D721Med (cell line): ENCODE measurements around the gene CTAGE1.

Source experiments
- DNase-seq: peaks from one replicate; pipeline ENCODE4 v3.0.0; 2011; ENCODE audit warnings: low spot score; ENCODE audit not compliant: insufficient read length
- FAIRE-seq: peaks from 2 replicates; lab custom pipeline; 2011; peaks lifted over from hg19 to GRCh38; lab: Jason Lieb, UNC
- TF ChIP-seq, protein P1 (sequence below): IDR thresholded peaks from 2 replicates; pipeline ENCODE4 v1.5.1; 2012; ENCODE audit warnings: mild to moderate bottlenecking, control low read depth; ENCODE audit not compliant: insufficient read depth; ENCODE audit errors: missing control alignments

The CTAGE1 gene, protein sequence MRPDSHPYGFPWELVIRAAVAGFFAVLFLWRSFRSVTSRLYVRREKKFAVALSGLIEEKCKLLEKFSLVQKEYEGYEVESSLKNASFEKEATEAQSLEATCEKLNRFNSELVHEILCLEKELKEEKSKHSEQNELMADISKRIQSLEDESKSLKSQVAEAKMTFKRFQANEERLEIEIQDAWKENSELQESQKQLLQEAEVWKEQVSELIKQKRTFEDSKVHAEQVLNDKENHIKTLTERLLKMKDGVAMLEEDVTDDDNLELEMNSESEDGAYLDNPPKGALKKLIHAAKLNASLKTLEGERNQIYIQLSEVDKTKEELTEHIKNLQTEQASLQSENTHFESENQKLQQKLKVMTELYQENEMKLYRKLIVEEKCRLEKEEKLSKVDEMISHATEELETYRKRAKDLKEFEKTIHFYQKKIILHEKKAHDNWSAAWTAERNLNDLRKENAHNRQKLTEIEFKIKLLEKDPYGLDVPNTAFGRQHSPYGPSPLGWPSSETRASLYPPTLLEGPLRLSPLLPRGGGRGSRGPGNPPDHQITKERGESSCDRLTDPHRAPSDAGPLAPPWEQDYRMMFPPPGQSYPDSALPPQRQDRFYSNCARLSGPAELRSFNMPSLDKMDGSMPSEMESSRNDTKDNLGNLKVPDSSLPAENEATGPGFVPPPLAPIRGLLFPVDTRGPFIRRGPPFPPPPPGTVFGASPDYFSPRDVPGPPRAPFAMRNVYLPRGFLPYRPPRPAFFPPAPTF

DNA sequence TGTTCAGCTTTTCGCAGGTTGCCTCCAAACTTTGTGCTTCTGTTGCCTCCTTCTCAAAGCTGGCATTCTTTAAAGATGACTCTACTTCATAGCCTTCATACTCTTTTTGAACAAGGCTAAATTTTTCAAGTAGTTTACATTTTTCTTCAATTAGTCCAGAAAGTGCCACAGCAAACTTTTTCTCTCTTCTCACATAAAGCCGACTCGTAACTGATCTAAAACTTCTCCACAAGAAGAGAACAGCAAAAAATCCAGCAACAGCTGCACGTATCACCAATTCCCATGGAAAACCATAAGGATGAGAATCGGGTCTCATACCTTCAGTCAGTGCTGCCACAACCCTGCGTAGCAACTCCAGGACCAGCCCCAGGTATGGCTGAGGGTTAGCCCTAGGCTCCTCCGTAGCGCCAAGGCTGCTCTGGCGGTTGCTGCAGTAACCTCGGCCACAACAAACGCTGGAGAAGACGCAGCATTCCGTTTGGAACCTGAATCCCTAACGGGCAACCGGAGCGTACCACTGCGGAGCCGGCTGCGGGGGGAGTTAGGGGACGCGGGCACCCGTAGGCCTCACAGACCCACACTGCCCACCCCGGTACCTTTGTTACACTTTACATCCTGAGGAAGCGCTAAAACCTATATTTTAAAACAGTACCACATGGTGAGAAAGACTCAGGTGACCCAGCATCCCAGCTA is at the start of gene CTAGE1:
TSS of gene CTAGE1 (minus strand) at position 420 of the 693 bp plus-strand sequence. CDS start at position 316, 104 bp downstream.
- TF ChIP-seq, protein P1, sequence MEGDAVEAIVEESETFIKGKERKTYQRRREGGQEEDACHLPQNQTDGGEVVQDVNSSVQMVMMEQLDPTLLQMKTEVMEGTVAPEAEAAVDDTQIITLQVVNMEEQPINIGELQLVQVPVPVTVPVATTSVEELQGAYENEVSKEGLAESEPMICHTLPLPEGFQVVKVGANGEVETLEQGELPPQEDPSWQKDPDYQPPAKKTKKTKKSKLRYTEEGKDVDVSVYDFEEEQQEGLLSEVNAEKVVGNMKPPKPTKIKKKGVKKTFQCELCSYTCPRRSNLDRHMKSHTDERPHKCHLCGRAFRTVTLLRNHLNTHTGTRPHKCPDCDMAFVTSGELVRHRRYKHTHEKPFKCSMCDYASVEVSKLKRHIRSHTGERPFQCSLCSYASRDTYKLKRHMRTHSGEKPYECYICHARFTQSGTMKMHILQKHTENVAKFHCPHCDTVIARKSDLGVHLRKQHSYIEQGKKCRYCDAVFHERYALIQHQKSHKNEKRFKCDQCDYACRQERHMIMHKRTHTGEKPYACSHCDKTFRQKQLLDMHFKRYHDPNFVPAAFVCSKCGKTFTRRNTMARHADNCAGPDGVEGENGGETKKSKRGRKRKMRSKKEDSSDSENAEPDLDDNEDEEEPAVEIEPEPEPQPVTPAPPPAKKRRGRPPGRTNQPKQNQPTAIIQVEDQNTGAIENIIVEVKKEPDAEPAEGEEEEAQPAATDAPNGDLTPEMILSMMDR: no peak
- FAIRE-seq (no peak), DNase-seq (no peak)

DNA sequence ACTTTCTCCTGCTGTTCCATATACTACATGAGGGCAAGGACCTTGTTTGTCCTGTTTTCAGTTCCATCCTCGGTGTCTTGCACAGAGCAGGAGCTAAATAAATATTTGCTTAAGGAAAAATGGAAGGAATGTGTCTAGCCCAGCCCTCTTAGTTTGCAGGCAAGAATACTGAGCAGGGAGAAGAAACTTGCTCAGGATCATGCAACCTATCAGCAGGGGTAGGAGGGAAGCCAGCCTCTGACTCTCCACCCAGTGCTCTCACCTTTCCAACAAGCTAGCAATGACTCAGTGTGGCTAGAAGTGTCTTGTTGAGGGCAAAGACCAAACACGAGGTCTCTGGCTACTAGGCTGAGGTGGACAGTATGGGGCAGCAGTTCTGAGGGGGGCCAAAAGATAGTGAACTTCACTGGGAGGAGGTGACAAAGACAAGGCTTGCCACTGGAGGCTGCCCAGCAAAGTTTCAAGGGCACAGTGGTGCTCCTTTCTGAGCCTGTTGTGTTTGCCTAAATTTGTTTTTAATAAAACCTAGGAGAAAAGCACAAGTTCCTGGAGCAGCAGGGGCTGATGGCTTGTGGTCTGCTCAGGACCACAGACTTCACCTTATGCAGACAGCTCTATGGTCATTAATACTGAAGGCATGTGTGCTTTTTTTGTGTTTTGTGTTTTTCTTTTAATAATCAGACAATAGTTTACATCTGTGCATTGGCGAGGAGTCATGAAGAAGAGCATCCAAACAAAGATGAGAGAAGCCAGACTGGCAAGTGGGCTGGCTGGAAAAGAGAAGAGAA is 49.1 kb upstream of the CTAGE1 start:
- DNase-seq: no peak
- TF ChIP-seq, protein P1: no peak
- FAIRE-seq: no peak

DNA sequence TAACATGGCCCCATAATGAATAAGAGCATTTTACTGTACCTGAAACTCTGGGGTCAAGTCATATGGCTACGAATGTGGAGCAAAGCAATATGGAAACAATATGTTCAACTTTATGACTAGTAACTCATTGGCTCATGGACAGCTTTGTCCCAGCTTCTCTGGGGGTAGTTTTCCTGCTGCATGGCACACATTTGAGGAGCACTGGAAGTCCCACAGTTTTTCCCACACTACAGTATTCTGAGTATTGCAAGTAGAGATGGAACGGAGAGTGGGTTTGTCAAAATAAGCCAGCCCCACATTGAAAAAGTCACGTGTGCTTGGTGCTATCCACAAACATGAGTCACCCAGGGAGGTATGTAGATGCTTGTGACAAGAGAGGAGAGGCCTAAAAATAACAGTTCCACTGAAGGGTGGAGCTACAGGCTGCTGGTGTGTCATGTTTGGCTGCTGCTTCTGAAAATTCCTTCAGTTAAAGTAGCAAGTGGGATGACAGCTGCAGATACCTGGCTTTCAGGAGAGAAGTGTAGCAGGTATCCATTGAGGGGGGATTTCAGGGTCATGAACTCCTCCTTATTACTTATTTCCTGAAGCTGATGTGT is 48.2 kb upstream of the CTAGE1 start:
- FAIRE-seq (no peak), DNase-seq (no peak)
- TF ChIP-seq, protein P1: no peak

DNA sequence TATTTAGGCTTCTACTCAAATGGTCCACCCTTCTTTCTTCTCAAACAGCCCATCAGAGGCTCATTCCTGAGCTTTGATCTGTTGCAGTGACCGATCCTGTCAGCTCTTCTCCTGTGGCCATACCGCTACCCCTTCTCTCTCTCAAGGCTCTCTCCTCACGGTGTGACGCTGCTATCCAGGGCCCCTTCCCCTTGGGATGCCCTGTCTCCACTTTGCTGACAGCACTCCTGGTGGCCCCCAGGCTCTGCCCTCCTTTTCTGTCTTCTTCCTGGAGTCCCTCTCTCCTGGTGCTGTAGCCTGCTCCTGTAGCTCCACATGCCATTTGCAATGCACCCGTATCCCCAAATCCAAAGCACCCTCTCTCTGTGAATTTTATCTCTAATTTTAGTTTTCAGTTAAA is 45.4 kb upstream of the CTAGE1 start:
- DNase-seq (no peak), FAIRE-seq (no peak)
- TF ChIP-seq, protein P1: no peak

DNA sequence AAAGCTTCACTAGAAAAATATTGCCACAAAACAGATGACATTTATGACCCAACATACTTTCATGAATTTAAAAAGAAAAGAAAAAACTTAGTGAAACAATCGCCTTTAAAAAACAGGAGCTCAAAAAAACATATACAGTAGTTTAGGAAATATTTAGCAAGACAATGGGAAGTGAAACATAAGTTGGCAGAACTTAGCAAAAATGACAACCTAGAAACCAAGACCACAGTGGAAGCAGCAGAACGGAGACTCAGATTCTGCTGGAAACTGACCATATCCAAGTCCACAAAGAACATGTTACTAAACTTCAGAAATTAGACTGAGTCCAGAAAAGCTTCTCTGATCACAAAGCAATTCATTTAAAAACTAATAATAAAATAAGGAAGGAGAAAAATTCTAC is 41.8 kb upstream of the CTAGE1 start:
- no peak for DNase-seq
- no peak for FAIRE-seq
- TF ChIP-seq, protein P1: no peak

DNA sequence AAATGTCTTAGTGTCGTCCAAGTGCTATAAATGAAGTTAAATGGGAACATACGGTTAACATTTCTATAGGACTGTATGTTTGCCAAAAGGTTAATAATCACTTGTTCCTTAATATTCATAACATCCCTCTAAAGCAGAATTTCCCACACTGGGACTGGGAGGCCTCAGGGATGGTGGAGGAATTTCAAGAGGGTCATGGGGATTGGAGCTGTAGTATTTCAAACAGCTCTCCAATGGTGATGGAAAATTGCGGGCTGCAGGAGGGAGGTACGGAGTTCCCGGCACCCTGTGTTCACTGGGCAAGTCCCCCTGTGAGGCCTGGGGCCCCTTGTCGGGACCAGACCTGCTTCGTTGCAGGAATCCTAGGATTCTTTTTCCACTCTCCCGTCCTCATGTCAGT is 39.8 kb upstream of the CTAGE1 start:
- TF ChIP-seq, protein P1: no peak
- DNase-seq (no peak), FAIRE-seq (no peak)
